NCI-H460 (cell line): ENCODE data around the gene TMEM106A. TPM values are rescaled to one million over a fixed set of nuclear protein-coding genes. Genes with fewer than 3 reads are reported as not detected.

Source experiments
- small RNA-seq, 2 experiments: library from RNA; depleted of rRNA; stranded (forward); fragments of <200 nt; gene quantifications; one replicate each; pipeline ENCODE3, GENCODE V24; 2014
- total RNA-seq: library from RNA; depleted of rRNA; stranded (reverse); fragments of >200 nt; shearing (Covaris generic); gene quantifications from 2 replicates; pipeline ENCODE4 v1.2.3, GENCODE V29; 2014; rRNA removed

The TMEM106A gene
- total RNA-seq, 1 experiment from 2014 or later = 2.0 TPM

Small RNAs within 50 kb of the gene (small RNA-seq; reads per million reads assigned to genes)
- 0 reads per million in 2 experiments for gene AC060780.2
- gene AC060780.3 = 0 reads per million in 2 experiments
- gene RF00004 = 0 reads per million in 2 experiments
- 0 reads per million in 2 experiments for gene RNU2-1

Other genes with a start within 250 kb of the TMEM106A start
- gene AARSD1, start 247.4 kb upstream of the TMEM106A start, total RNA-seq = 33.0 and 38.7 TPM in 2 replicates
- gene PTGES3L, start 231.8 kb upstream of the TMEM106A start, total RNA-seq = 0.12 TPM in 1 of 2 replicates, not detected in the other
- gene RUNDC1, start 231.3 kb upstream of the TMEM106A start, total RNA-seq = 7.9 and 10.9 TPM in 2 replicates
- gene RPL27, start 213.5 kb upstream of the TMEM106A start, total RNA-seq = 2,857 and 2,900 TPM in 2 replicates
- 22.3 and 26.0 TPM in 2 replicates for gene IFI35, start 205.1 kb upstream of the TMEM106A start, total RNA-seq
- 164 and 168 TPM in 2 replicates for gene VAT1, start 189.5 kb upstream of the TMEM106A start, total RNA-seq
- not detected in 2 replicates for gene RND2, start 186.6 kb upstream of the TMEM106A start, total RNA-seq
- gene BRCA1, start 86.5 kb upstream of the TMEM106A start, total RNA-seq = 37.6 and 42.2 TPM in 2 replicates
- gene NBR1, start 40.7 kb upstream of the TMEM106A start, total RNA-seq = 66.9 and 78.6 TPM in 2 replicates
- gene CCDC200, start 16.7 kb downstream of the TMEM106A start, total RNA-seq = not detected in 2 replicates
- gene RNU2-1, start 22.1 kb downstream of the TMEM106A start, total RNA-seq = not detected in 2 replicates
- gene ARL4D, start 187.1 kb downstream of the TMEM106A start, total RNA-seq = 84.7 and 89.8 TPM in 2 replicates